H9 (cell line): Measurements from ENCODE around the gene PVALB. TPM values are rescaled to one million over a fixed set of nuclear protein-coding genes. Genes with fewer than 3 reads are reported as not detected.

Experiments used
- DNase-seq: peaks from one replicate; pipeline ENCODE4 v3.0.0-alpha.2; 2017
- H2AFZ ChIP-seq: one replicate; pipeline ENCODE4 v1.6.1; 2013; ENCODE audit warnings: mild to moderate bottlenecking, low read length, control low read depth, moderate library complexity
- H2AK5ac ChIP-seq: 2 replicates; pipeline ENCODE4 v1.6.1; 2013; ENCODE audit warnings: low read length, control low read depth, mixed read lengths; ENCODE audit not compliant: insufficient read length
- H2BK120ac ChIP-seq: one replicate; pipeline ENCODE4 v1.6.1; 2013; ENCODE audit warnings: low read depth, mild to moderate bottlenecking, low read length, control low read depth, inconsistent platforms; ENCODE audit not compliant: poor library complexity, severe bottlenecking
- H2BK12ac ChIP-seq: 2 replicates; pipeline ENCODE4 v1.6.1; 2013; ENCODE audit warnings: low read length, control low read depth, mixed read lengths, low read depth; ENCODE audit not compliant: insufficient read length
- H2BK15ac ChIP-seq: 2 replicates; pipeline ENCODE4 v1.6.1; 2013; ENCODE audit warnings: low read depth, low read length, control low read depth
- H2BK20ac ChIP-seq: one replicate; pipeline ENCODE4 v1.6.1; 2013; ENCODE audit warnings: low read depth, mild to moderate bottlenecking, low read length, control low read depth, inconsistent platforms; ENCODE audit not compliant: poor library complexity, severe bottlenecking
- H2BK5ac ChIP-seq: 2 replicates; pipeline ENCODE4 v1.6.1; 2013; ENCODE audit warnings: low read length, control low read depth, mixed read lengths; ENCODE audit not compliant: insufficient read length
- H3K14ac ChIP-seq: 2 replicates; pipeline ENCODE4 v1.6.1; 2013; ENCODE audit warnings: low read length, control low read depth; ENCODE audit not compliant: insufficient read depth
- H3K18ac ChIP-seq: 2 replicates; pipeline ENCODE4 v1.6.1; 2013; ENCODE audit warnings: low read depth, mild to moderate bottlenecking, mixed read lengths, low read length, control low read depth; ENCODE audit not compliant: insufficient read length
- H3K23ac ChIP-seq: 2 replicates; pipeline ENCODE4 v1.6.1; 2013; ENCODE audit warnings: low read length, control low read depth, mixed read lengths, low read depth; ENCODE audit not compliant: insufficient read length
- H3K23me2 ChIP-seq: 2 replicates; pipeline ENCODE4 v1.6.1; 2013; ENCODE audit warnings: low read depth, mild to moderate bottlenecking, mixed read lengths, low read length, control low read depth; ENCODE audit not compliant: insufficient read length, poor library complexity, severe bottlenecking
- H3K27ac ChIP-seq: 2 replicates; pipeline ENCODE4 v1.5.1; 2013; ENCODE audit warnings: low read length, control low read depth, mixed read lengths, low read depth; ENCODE audit not compliant: insufficient read length
- H3K27me3 ChIP-seq: 2 replicates; pipeline ENCODE4 v1.6.1; 2013; ENCODE audit warnings: low read length, control low read depth, inconsistent platforms; ENCODE audit not compliant: insufficient read depth
- H3K4ac ChIP-seq: 2 replicates; pipeline ENCODE4 v1.6.1; 2013; ENCODE audit warnings: low read depth, mild to moderate bottlenecking, control low read depth, inconsistent platforms, low read length, moderate library complexity
- H3K4me1 ChIP-seq: 2 replicates; pipeline ENCODE4 v1.6.1; 2013; ENCODE audit warnings: low read length, control low read depth, inconsistent platforms; ENCODE audit not compliant: insufficient read depth
- H3K4me2 ChIP-seq: 2 replicates; pipeline ENCODE4 v1.6.1; 2013; ENCODE audit warnings: low read length, control low read depth, mixed read lengths; ENCODE audit not compliant: insufficient read length, insufficient read depth
- H3K56ac ChIP-seq: 2 replicates; pipeline ENCODE4 v1.6.1; 2013; ENCODE audit warnings: low read depth, mild to moderate bottlenecking, mixed read lengths, low read length, control low read depth; ENCODE audit not compliant: insufficient read length
- H3K79me1 ChIP-seq: 2 replicates; pipeline ENCODE4 v1.6.1; 2013; ENCODE audit warnings: low read depth, mild to moderate bottlenecking, moderate library complexity, low read length, control low read depth, inconsistent platforms; ENCODE audit not compliant: insufficient read depth, poor library complexity, severe bottlenecking
- H3K79me2 ChIP-seq: 2 replicates; pipeline ENCODE4 v1.6.1; 2013; ENCODE audit warnings: low read length, control low read depth, inconsistent platforms; ENCODE audit not compliant: insufficient read depth
- H3K9ac ChIP-seq: 2 replicates; pipeline ENCODE4 v1.6.1; 2013; ENCODE audit warnings: low read length, control low read depth, mixed read lengths; ENCODE audit not compliant: insufficient read length; ENCODE audit errors: extremely low read depth
- H3K9me3 ChIP-seq: one replicate; pipeline ENCODE4 v1.6.1; 2013; ENCODE audit warnings: low read depth, low read length, inconsistent platforms; ENCODE audit not compliant: control insufficient read depth
- H3T11ph ChIP-seq: one replicate; pipeline ENCODE4 v1.6.1; 2013; ENCODE audit warnings: mild to moderate bottlenecking, low read length, control low read depth, inconsistent platforms
- H4K20me1 ChIP-seq: one replicate; pipeline ENCODE4 v1.6.1; 2013; ENCODE audit not compliant: control insufficient read depth, insufficient read length, insufficient read depth
- H4K5ac ChIP-seq: 2 replicates; pipeline ENCODE4 v1.6.1; 2013; ENCODE audit warnings: low read depth, mild to moderate bottlenecking, mixed read lengths, low read length, control low read depth; ENCODE audit not compliant: insufficient read length
- H4K8ac ChIP-seq: replicated peaks from 2 replicates; pipeline ENCODE4 v1.6.1; 2013; ENCODE audit warnings: low read length, control low read depth, mixed read lengths, low read depth; ENCODE audit not compliant: insufficient read length
- H4K91ac ChIP-seq: 2 replicates; pipeline ENCODE4 v1.6.1; 2013; ENCODE audit warnings: low read depth, mild to moderate bottlenecking, moderate library complexity, mixed read lengths, low read length, control low read depth; ENCODE audit not compliant: insufficient read length
- H3K27ac Mint-ChIP-seq, 3 experiments: 2 replicates in 2 of 3; 3 replicates in 1 of 3; pipeline ENCODE4 v1.8.0; 2020 to 2021; ENCODE audit warnings: mixed read lengths in 3 of 3, mild to moderate bottlenecking in 1 of 3, moderate library complexity in 1 of 3
- H3K27me3 Mint-ChIP-seq: 2 replicates; pipeline ENCODE4 v1.8.0; 2021; ENCODE audit warnings: low read depth, mild to moderate bottlenecking, moderate library complexity, mixed read lengths
- H3K36me3 Mint-ChIP-seq, 3 experiments: 2 replicates in 2 of 3; 3 replicates in 1 of 3; pipeline ENCODE4 v1.8.0; 2020 to 2021; ENCODE audit warnings: low read depth in 3 of 3, mixed read lengths in 3 of 3; ENCODE audit not compliant: insufficient read depth in 1 of 3
- H3K4me1 Mint-ChIP-seq, 2 experiments: 2 replicates each; pipeline ENCODE4 v1.8.0; 2020; ENCODE audit warnings: mixed read lengths in 2 of 2
- H3K4me3 Mint-ChIP-seq, 2 experiments: 2 replicates in 1 of 2; 3 replicates in 1 of 2; pipeline ENCODE4 v1.8.0; 2020 to 2021; ENCODE audit warnings: mild to moderate bottlenecking in 2 of 2, mixed read lengths in 2 of 2, moderate library complexity in 1 of 2
- H3K9me3 Mint-ChIP-seq, 2 experiments: 2 replicates in 1 of 2; 3 replicates in 1 of 2; pipeline ENCODE4 v1.8.0; 2020; ENCODE audit warnings: mild to moderate bottlenecking in 2 of 2, mixed read lengths in 2 of 2, moderate library complexity in 1 of 2
- WGBS: extraction: QIAGEN DNeasy Blood & Tissue Kit; methylation state at CpG from one replicate; pipeline ENCODE4 v1.1.7; 2013; ENCODE audit warnings: missing lambda C conversion rate, low lambda C conversion rate, mixed read lengths; ENCODE audit not compliant: insufficient read length; ENCODE audit errors: extremely low coverage; 5-methylcytosine and 5-hydroxymethylcytosine counted together
- total RNA-seq: library from RNA; stranded (reverse); gene quantifications from 2 replicates; pipeline ENCODE4 v1.2.1, GENCODE V29; 2021
- TF ChIP-seq, protein P1 (sequence below): fragments of 200-600 bp; sonication (generic); conservative IDR thresholded peaks from 3 replicates; pipeline ENCODE4 v1.8.0; 2021; ENCODE audit warnings: antibody characterized with exemption, mild to moderate bottlenecking

The PVALB gene
- total RNA-seq, 1 experiment from 2014 or later: 2.7 TPM

DNA sequence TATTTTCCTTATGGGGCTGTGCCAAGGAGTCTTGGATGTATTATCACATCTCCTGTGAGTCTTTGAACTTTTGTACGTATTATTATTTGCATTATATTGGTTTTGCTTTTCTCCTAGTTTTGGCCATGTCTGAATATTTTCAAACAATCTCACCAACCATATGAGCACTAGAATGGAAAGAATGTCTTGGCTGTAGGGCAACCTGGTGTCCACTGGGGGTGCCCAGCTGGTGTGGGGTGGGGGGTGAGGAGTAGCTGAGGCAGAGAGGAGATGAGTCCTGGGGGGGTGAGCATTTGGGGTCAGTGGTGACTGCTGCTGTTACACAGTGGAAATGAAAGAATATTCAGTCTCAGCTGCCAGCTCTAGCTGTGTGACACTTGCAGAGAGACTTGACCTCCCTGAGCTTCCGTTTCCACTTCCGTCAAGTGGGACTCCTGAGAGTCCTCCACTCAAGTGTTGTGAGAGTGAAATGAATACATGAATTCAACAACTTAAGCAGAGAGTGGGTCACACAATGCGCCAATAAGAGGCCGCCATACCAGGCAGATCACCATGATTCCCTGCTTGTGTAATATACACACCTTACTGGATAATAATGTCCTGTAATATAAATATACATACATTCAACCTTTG, 12.7 kb upstream of the PVALB start:
- H3K23me2 ChIP-seq: no peaks in the 10 kb centered on the region
- no peak overlapping the region for H3K56ac ChIP-seq
- H3K23ac ChIP-seq: no peak overlapping the region
- no peak for DNase-seq
- no peak overlapping the region for H3K9ac ChIP-seq
- no peak overlapping the region for H2BK5ac ChIP-seq
- no peaks in the 10 kb centered on the region for H3K79me1 ChIP-seq
- Mint-ChIP-seq H3K27me3 (peaks cover 31% of the 10 kb centered on the region), H3K9me3 (no peaks in the 10 kb centered on the region; a peak in 1 of 5 replicates), H3K4me3 (no peak overlapping the region), H3K27ac (no peak overlapping the region), H3K36me3 (no peaks in the 10 kb centered on the region), H3K4me1 (peaks cover 7 to 19% of the 10 kb centered on the region in 2 experiments)
- no CpG with 5 or more reads among the region's 5 CpGs for WGBS
- H2BK12ac ChIP-seq: no peak overlapping the region
- H4K8ac ChIP-seq: no peak overlapping the region
- no peak overlapping the region for H2AFZ ChIP-seq
- H3K4me2 ChIP-seq: no peak overlapping the region
- H3K14ac ChIP-seq: no peak overlapping the region
- H4K91ac ChIP-seq: no peak overlapping the region
- H2BK120ac ChIP-seq: no peak overlapping the region
- H4K5ac ChIP-seq: no peak overlapping the region
- H2AK5ac ChIP-seq: no peak overlapping the region
- H3T11ph ChIP-seq: no peak overlapping the region
- H3K9me3 ChIP-seq: no peaks in the 10 kb centered on the region
- H3K4ac ChIP-seq: no peak overlapping the region
- H3K27me3 ChIP-seq: no peaks in the 10 kb centered on the region
- no peaks in the 10 kb centered on the region for H4K20me1 ChIP-seq
- no peak overlapping the region for H3K27ac ChIP-seq
- H3K4me1 ChIP-seq: no peaks in the 10 kb centered on the region
- no peak overlapping the region for H2BK20ac ChIP-seq
- H2BK15ac ChIP-seq: no peak overlapping the region
- H3K79me2 ChIP-seq: no peaks in the 10 kb centered on the region; the same call in 1 of the 2 replicates
- TF ChIP-seq, protein P1, sequence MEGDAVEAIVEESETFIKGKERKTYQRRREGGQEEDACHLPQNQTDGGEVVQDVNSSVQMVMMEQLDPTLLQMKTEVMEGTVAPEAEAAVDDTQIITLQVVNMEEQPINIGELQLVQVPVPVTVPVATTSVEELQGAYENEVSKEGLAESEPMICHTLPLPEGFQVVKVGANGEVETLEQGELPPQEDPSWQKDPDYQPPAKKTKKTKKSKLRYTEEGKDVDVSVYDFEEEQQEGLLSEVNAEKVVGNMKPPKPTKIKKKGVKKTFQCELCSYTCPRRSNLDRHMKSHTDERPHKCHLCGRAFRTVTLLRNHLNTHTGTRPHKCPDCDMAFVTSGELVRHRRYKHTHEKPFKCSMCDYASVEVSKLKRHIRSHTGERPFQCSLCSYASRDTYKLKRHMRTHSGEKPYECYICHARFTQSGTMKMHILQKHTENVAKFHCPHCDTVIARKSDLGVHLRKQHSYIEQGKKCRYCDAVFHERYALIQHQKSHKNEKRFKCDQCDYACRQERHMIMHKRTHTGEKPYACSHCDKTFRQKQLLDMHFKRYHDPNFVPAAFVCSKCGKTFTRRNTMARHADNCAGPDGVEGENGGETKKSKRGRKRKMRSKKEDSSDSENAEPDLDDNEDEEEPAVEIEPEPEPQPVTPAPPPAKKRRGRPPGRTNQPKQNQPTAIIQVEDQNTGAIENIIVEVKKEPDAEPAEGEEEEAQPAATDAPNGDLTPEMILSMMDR: peak; percentile 18; the same call in 1 of the 3 replicates
- H3K18ac ChIP-seq: no peak overlapping the region
